Measurements from ENCODE around the gene CCDC196. TPM values are rescaled to one million over a fixed set of nuclear protein-coding genes. Genes with fewer than 3 reads are reported as not detected.

The CCDC196 gene, protein sequence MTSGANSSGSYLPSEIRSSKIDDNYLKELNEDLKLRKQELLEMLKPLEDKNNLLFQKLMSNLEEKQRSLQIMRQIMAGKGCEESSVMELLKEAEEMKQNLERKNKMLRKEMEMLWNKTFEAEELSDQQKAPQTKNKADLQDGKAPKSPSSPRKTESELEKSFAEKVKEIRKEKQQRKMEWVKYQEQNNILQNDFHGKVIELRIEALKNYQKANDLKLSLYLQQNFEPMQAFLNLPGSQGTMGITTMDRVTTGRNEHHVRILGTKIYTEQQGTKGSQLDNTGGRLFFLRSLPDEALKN
- total RNA-seq (2022; extraction: Qiagen RNA extraction): not detected in 5 replicates

DNA sequence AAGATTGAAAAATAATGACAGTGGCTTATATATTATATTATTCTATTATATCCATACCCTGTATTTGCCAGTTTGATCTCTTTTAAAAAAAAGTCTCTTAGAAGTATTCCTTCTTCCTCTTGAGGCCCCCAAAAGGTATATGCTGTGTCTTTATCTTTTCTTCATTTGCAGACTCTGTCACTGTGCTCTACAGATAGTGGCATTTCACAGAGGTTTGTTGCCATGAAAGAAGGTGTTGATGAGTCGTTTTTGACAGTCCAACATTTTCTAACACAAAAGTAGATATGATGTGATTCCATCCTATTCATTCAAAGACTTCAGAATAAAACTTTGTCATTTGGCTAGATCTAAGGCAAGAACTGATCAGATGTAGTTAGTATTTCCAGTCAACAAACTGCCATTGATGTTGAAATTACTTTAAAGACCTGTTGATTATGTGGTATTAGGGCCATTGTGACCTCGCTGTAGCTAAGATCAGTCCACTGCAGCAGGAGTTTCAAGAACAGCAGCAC, at the start of gene CCDC196:
Gene CCDC196, plus strand, starts transcription at position 462 of the 512 bp plus-strand sequence. CDS start 132 bp downstream, outside the sequence.

DNA sequence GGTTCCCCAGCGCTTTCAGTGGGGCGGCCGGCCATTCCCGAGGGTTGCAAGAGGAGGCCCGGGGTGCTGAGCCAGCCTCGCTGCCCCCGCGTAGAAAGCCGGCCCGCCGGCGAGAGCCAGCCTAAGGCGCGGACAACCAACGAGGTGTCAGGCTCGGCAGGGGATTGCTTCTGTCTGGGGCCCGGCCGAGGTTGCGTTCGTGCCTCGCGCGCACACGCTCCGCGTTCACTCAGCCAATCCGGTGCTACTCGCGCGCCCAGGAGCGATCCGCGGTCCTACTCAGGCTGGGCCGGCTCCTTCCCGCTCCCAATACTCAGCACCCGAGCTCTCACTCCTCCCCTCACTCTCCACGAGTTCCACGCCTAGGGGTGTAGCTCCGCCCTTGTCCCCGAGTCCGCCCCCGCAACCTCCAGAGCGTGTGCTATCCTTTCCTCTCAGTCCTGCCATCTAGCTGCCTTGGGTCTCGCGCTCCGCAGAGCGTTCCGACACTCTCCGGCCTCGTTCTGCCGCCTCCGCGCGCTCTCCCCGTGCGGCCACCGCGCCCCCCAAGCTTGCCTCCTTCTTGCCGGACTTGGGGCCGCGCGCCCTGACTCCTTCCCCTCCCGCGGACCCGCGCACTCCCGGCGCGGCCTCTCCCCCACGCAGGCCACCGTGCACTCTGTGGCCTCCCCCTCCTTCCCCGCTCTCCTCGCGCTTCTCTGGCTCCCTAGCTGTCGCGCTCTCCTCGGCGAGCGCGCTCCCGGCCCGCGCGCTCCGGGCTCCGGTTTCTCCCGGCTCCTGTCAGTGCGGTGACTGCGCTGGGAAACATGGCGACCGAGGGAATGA, 21.8 kb downstream of the CCDC196 start, which contains the start of gene GPHN:
Gene GPHN, plus strand, starts transcription at position 426 of the 825 bp plus-strand sequence.

Other genes starting within 250 kb of the CCDC196 start
- 9.5 to 16.0 TPM (median 12.2 TPM) in 5 replicates for gene GPHN, start 21.8 kb downstream of the CCDC196 start, total RNA-seq (2022; extraction: Qiagen RNA extraction)

Measured in A549 treated with CORT108297 at 1 μM for 4 hours (cell line).